Smooth muscle cell (in vitro differentiated cells): ENCODE data around the gene SCN7A. TPM values are rescaled to one million over a fixed set of nuclear protein-coding genes. Genes with fewer than 3 reads are reported as not detected.
"Not testable (repeated sequence)": the region's sequence is repeated elsewhere in the genome, so short reads cannot be mapped to it uniquely, and the experiment has no call there.

Source experiments
- DNase-seq: peaks from one replicate; lab custom pipeline; 2025; ENCODE audit not compliant: unreplicated experiment; lab: John Stamatoyannopoulos, UW
- H2AFZ ChIP-seq: fragments of 200-600 bp; sonication (generic); 2 replicates; pipeline ENCODE4 v1.6.0; 2016; ENCODE audit warnings: antibody characterized with exemption, low read depth, mild to moderate bottlenecking
- H3F3A ChIP-seq: fragments of 200-600 bp; sonication (generic); 2 replicates; pipeline ENCODE4 v1.6.0; 2017; ENCODE audit warnings: antibody characterized with exemption, low read depth
- H3K27ac ChIP-seq: fragments of 200-600 bp; sonication (generic); 2 replicates; pipeline ENCODE4 v1.5.1; 2016; ENCODE audit warnings: low read depth, mild to moderate bottlenecking
- H3K27me3 ChIP-seq: fragments of 200-600 bp; sonication (generic); 2 replicates; pipeline ENCODE4 v1.6.1; 2016; ENCODE audit warnings: low read depth, mild to moderate bottlenecking
- H3K36me3 ChIP-seq: fragments of 200-600 bp; sonication (generic); 2 replicates; pipeline ENCODE4 v1.5.1; 2016; ENCODE audit warnings: low read depth
- H3K4me1 ChIP-seq: fragments of 200-600 bp; sonication (generic); 2 replicates; pipeline ENCODE4 v1.5.1; 2016; ENCODE audit warnings: low read depth
- H3K4me2 ChIP-seq: fragments of 200-600 bp; sonication (generic); 2 replicates; pipeline ENCODE4 v1.6.0; 2016; ENCODE audit warnings: mild to moderate bottlenecking
- H3K4me3 ChIP-seq: fragments of 200-600 bp; sonication (generic); 2 replicates; pipeline ENCODE4 v1.5.1; 2016; ENCODE audit warnings: mild to moderate bottlenecking
- H3K79me2 ChIP-seq: fragments of 200-600 bp; sonication (generic); 2 replicates; pipeline ENCODE4 v1.6.0; 2016; ENCODE audit warnings: low read depth, mild to moderate bottlenecking
- H3K9ac ChIP-seq: fragments of 200-600 bp; sonication (generic); 2 replicates; pipeline ENCODE4 v1.6.0; 2016; ENCODE audit warnings: low read depth
- H3K9me3 ChIP-seq: fragments of 200-600 bp; sonication (generic); replicated peaks from 2 replicates; pipeline ENCODE4 v1.5.1; 2016; ENCODE audit warnings: low read depth
- H4K20me1 ChIP-seq: fragments of 200-600 bp; sonication (generic); 2 replicates; pipeline ENCODE4 v1.6.0; 2016; ENCODE audit warnings: low read depth
- WGBS: methylation state at CpG from one replicate; pipeline ENCODE4 v1.1.7; 2016; ENCODE audit warnings: low lambda C conversion rate; 5-methylcytosine and 5-hydroxymethylcytosine counted together
- polyA plus RNA-seq: library from polyadenylated mRNA; unstranded; fragments of >200 nt; fragmentation: Nextera tagmentation; extraction: Ambion mirVana; gene quantifications from 2 replicates; pipeline ENCODE4 v1.2.1, GENCODE V29; 2016
- total RNA-seq: library from RNA; depleted of rRNA; stranded (reverse); fragments of >200 nt; gene quantifications from 2 replicates; pipeline ENCODE4 v1.2.3, GENCODE V29; 2014
- TF ChIP-seq, protein P1 (sequence below): fragments of 200-600 bp; sonication (generic); IDR thresholded peaks from 2 replicates; pipeline ENCODE4 v1.5.1; 2017; ENCODE audit warnings: borderline replicate concordance, mild to moderate bottlenecking, antibody characterized with exemption; ENCODE audit not compliant: insufficient read depth, poor library complexity, severe bottlenecking

Gene SCN7A
- total and polyA plus RNA-seq, 2 experiments from 2014 or later = not detected

- no peak for DNase-seq
- Histone ChIP-seq H3K27ac (no peak overlapping the region), H3K36me3 (no peaks in the 10 kb centered on the region), H3K79me2 (no peaks in the 10 kb centered on the region), H4K20me1 (no peaks in the 10 kb centered on the region), H3K4me1 (no peaks in the 10 kb centered on the region), H3K4me2 (no peak overlapping the region), H2AFZ (no peak overlapping the region), H3K9me3 (no peaks in the 10 kb centered on the region), H3F3A (no peaks in the 10 kb centered on the region), H3K9ac (no peak overlapping the region), H3K27me3 (no peaks in the 10 kb centered on the region), H3K4me3 (no peak overlapping the region)
- TF ChIP-seq, protein P1, sequence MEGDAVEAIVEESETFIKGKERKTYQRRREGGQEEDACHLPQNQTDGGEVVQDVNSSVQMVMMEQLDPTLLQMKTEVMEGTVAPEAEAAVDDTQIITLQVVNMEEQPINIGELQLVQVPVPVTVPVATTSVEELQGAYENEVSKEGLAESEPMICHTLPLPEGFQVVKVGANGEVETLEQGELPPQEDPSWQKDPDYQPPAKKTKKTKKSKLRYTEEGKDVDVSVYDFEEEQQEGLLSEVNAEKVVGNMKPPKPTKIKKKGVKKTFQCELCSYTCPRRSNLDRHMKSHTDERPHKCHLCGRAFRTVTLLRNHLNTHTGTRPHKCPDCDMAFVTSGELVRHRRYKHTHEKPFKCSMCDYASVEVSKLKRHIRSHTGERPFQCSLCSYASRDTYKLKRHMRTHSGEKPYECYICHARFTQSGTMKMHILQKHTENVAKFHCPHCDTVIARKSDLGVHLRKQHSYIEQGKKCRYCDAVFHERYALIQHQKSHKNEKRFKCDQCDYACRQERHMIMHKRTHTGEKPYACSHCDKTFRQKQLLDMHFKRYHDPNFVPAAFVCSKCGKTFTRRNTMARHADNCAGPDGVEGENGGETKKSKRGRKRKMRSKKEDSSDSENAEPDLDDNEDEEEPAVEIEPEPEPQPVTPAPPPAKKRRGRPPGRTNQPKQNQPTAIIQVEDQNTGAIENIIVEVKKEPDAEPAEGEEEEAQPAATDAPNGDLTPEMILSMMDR = no peak
- WGBS = 66% methylated on average over 2 of the region's 2 CpGs
Measured at GRCh38 chr2:166360906-166361305, 133.1 kb downstream of the SCN7A start.

GRCh38 chr2:166360426-166360825 lies 133.6 kb downstream of the SCN7A start:
- TF ChIP-seq, protein P1 = no peak
- Histone ChIP-seq H3K27ac (no peak overlapping the region), H3K4me1 (no peaks in the 10 kb centered on the region), H2AFZ (no peak overlapping the region), H3K4me2 (no peak overlapping the region), H3K9me3 (no peaks in the 10 kb centered on the region), H3K27me3 (no peaks in the 10 kb centered on the region), H3K36me3 (no peaks in the 10 kb centered on the region), H3K4me3 (no peak overlapping the region), H3F3A (no peaks in the 10 kb centered on the region), H3K9ac (no peak overlapping the region), H3K79me2 (no peaks in the 10 kb centered on the region), H4K20me1 (no peaks in the 10 kb centered on the region)
- DNase-seq = no peak

- not testable (repeated sequence) for H3K4me3 ChIP-seq, H4K20me1 ChIP-seq, H3K27me3 ChIP-seq, H3K4me1 ChIP-seq, H2AFZ ChIP-seq, H3K36me3 ChIP-seq, H3K79me2 ChIP-seq, H3K4me2 ChIP-seq, DNase-seq, H3F3A ChIP-seq, H3K9ac ChIP-seq, H3K9me3 ChIP-seq, H3K27ac ChIP-seq
- 96% methylated on average over 4 of the region's 4 CpGs for WGBS
Measured at GRCh38 chr2:166357950-166358321, 136.1 kb downstream of the SCN7A start.

- Histone ChIP-seq H3K9me3 (no peaks in the 10 kb centered on the region), H3K9ac (no peak overlapping the region), H3K4me3 (no peak overlapping the region), H2AFZ (no peak overlapping the region), H4K20me1 (no peaks in the 10 kb centered on the region), H3K4me1 (no peaks in the 10 kb centered on the region), H3K36me3 (no peaks in the 10 kb centered on the region), H3K27me3 (no peaks in the 10 kb centered on the region), H3K4me2 (no peak overlapping the region), H3K79me2 (no peaks in the 10 kb centered on the region), H3F3A (no peaks in the 10 kb centered on the region), H3K27ac (no peak overlapping the region)
- WGBS = 95% methylated on average over 7 of the region's 7 CpGs
- TF ChIP-seq, protein P1 = no peak
- DNase-seq = no peak
Measured at GRCh38 chr2:166357068-166357949, 136.7 kb downstream of the SCN7A start.

Other genes with a start within 250 kb of the SCN7A start
- gene SCN9A, start 118.3 kb downstream of the SCN7A start, total RNA-seq = 0.31 and 0.49 TPM in 2 replicates
- 0.24 TPM in 1 of 2 replicates, not detected in the other for gene SCN9A, start 118.3 kb downstream of the SCN7A start, polyA plus RNA-seq